H4 (cell line): ENCODE measurements around the gene GRK3. TPM values are rescaled to one million over a fixed set of nuclear protein-coding genes. Genes with fewer than 3 reads are reported as not detected.
A peak's percentile ranks its signal among the peaks of the same experiment; 100 is the strongest.

ENCODE experiments used
- DNase-seq: peaks from one replicate; pipeline ENCODE4 v3.0.0-alpha.2; 2015; ENCODE audit warnings: low spot score
- total RNA-seq: library from RNA; depleted of rRNA; stranded (reverse); fragments of >200 nt; shearing (Covaris generic); gene quantifications from 2 replicates; pipeline ENCODE4 v1.2.3, GENCODE V29; 2014

GRK3 gene
- total RNA-seq, 1 experiment from 2014 or later: 2.2 TPM

GRCh38 chr22:25736378-25737011, 172.0 kb downstream of the GRK3 start:
- no peak for DNase-seq

- no peak for DNase-seq
Measured at GRCh38 chr22:25739659-25740344, 175.3 kb downstream of the GRK3 start.

GRCh38 chr22:25741692-25742626, 177.5 kb downstream of the GRK3 start, which contains the start of gene MYO18B:
Gene MYO18B, plus strand, starts transcription at chr22:25742188. Its CDS starts 18,905 bp downstream, at chr22:25761093.
- no peak for DNase-seq

- DNase-seq: no peak
Measured at GRCh38 chr22:25742918-25743708, 178.6 kb downstream of the GRK3 start.

- no peak for DNase-seq
Measured at GRCh38 chr22:25744694-25745093, 180.2 kb downstream of the GRK3 start.

- no peak for DNase-seq
Measured at GRCh38 chr22:25745341-25746011, 181.0 kb downstream of the GRK3 start.

GRCh38 chr22:25746012-25746373, 181.5 kb downstream of the GRK3 start:
- DNase-seq: no peak

GRCh38 chr22:25747245-25747944, 182.9 kb downstream of the GRK3 start:
- peak; percentile 90 for DNase-seq

- DNase-seq: no peak
Measured at GRCh38 chr22:25748140-25748539, 183.7 kb downstream of the GRK3 start.

GRCh38 chr22:25748704-25749103, 184.2 kb downstream of the GRK3 start:
- no peak for DNase-seq

GRCh38 chr22:25749420-25750169, 185.1 kb downstream of the GRK3 start:
- no peak for DNase-seq

GRCh38 chr22:25750569-25751173, 186.2 kb downstream of the GRK3 start:
- DNase-seq: no peak

GRCh38 chr22:25751174-25751581, 186.7 kb downstream of the GRK3 start:
- no peak for DNase-seq

GRCh38 chr22:25752615-25753214, 188.2 kb downstream of the GRK3 start:
- DNase-seq: no peak

- DNase-seq: no peak
Measured at GRCh38 chr22:25753252-25753651, 188.8 kb downstream of the GRK3 start.

- peak; percentile 84 for DNase-seq
Measured at GRCh38 chr22:25754527-25755202, 190.2 kb downstream of the GRK3 start.

GRCh38 chr22:25757686-25758085, 193.2 kb downstream of the GRK3 start:
- no peak for DNase-seq

- no peak for DNase-seq
Measured at GRCh38 chr22:25758316-25758715, 193.8 kb downstream of the GRK3 start.
